ENCODE measurements around the gene POLR3H. TPM values are rescaled to one million over a fixed set of nuclear protein-coding genes. Genes with fewer than 3 reads are reported as not detected.

The POLR3H gene
- total and polyA plus RNA-seq, 10 donors, result 12.6 to 30.9 (median 19.3) TPM

DNA sequence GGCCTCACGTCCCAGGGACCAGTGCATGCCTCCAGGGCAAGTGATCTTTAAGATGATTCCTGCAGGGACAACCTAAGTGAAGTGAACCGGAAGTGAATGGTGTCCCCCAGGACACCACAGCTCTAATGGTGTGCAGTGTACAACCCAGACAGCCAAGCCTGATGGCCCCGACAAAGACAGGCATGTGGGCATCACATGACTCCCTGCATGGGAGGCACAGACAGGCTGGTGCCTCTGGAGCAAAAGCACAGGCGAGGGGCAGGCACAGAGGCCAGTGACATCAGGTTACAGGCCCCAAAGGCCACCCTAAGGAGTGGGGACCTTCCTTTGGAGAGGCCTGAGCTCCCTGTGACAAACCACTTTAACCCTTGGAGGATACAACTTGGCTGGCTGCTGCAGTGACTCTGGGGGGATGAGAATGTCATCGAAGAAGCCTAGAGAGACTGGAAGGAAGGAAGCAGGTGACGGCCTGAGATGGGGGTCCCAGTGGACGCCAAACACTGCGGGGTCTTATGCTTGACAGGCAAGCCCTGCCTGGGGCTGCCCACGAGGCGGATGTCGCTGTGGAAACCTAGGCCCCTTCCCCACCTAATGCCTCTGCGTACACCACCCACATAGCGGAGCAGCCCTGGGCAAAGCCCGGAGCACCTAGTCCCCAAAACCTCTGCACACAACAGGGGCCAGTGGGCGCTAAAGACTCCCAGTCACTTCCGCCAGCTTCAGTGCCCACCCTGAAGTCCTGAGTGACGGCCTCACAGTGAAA lies 12.4 kb downstream of the POLR3H start:
- peaks cover 0 to 15% (median 9%) of the 10 kb centered on the region in 6 donors for H3K4me1 ChIP-seq
- H3K27me3 ChIP-seq (replicated peaks in 1 of 7), result no peaks in the 10 kb centered on the region
- intact Hi-C loops (cut with DNase I; ENCODE audit: low total_unique reads), result no loop called here
- H3K4me3 ChIP-seq, result no peak overlapping the region
- H3K27ac ChIP-seq, result peak overlapping the region in 1 of 8 donors; percentile 53
- 88 to 94% (median 92%) methylated on average over 12 to 17 of the region's 17 CpGs for WGBS, 5 donors
- no peak for DNase-seq
- no peaks in the 10 kb centered on the region for H3K9me3 ChIP-seq
- TF ChIP-seq POLR2AphosphoS5 (IDR thresholded peaks at IDR 0.05) (no peak), POLR2A (IDR thresholded peaks at IDR 0.05) (no peak), CTCF (IDR thresholded peaks at IDR 0.05 in 8 of 11, conservative IDR thresholded peaks at IDR 0.05 in 3 of 11) (no peak)
- H3K36me3 ChIP-seq, result peaks cover 0 to 96% (median 62%) of the 10 kb centered on the region in 6 donors

DNA sequence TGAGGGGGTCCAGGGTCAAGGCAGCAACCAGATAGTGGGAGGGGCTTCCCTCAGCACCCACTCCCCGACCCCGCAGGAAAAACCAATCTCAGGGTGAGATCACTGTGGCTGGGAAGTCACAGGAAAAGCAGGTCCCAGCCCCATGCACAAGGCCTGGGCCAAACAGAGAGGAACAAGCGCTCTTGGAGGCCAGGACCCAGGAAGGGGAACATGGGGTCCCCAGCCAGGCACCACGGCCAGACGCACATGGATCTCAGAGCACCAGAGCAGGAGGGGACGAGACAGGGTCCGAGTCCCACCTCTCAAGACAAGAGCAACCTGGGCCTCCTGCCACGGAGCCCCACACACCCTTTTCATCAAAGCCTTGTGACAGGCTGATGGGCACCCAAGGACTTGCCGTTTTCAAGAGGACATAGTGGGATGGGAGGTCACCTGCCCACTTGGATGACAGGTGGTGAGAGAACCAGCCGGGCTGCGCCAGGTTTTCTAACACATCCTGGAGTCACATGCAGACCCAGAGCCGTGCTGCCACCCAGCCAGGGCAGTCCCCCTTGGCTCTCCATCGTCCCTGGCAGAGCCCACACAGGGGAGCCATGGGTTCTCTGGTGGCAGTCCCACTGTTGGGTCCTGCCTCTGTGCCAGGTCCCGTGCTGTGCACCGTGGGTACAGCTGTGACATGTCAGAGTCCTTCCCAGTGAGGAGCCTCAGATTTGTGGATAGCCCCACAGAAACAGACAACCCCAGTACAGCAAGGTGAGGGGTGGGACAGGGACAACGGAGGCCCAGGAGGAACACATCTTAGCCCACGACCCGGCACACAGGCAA lies 13.2 kb downstream of the POLR3H start:
- Histone ChIP-seq H3K27me3 (replicated peaks in 1 of 7) (no peaks in the 10 kb centered on the region), H3K36me3 (peaks cover 0 to 98% (median 70%) of the 10 kb centered on the region in 6 donors), H3K9me3 (no peaks in the 10 kb centered on the region), H3K4me3 (no peak overlapping the region), H3K27ac (peak overlapping the region in 5 of 8 donors; percentile 25 to 53 (median 36)), H3K4me1 (peaks cover 2 to 23% (median 14%) of the 10 kb centered on the region in 6 donors)
- TF ChIP-seq POLR2AphosphoS5 (IDR thresholded peaks at IDR 0.05) (peak in 2 of 3 donors; percentile 14 to 55), CTCF (IDR thresholded peaks at IDR 0.05 in 8 of 11, conservative IDR thresholded peaks at IDR 0.05 in 3 of 11) (no peak), POLR2A (IDR thresholded peaks at IDR 0.05) (no peak)
- no peak for DNase-seq
- intact Hi-C loops (cut with DNase I; ENCODE audit: low total_unique reads), result no loop called here
- 85 to 92% (median 88%) methylated on average over 16 to 18 of the region's 18 CpGs for WGBS, 5 donors

DNA sequence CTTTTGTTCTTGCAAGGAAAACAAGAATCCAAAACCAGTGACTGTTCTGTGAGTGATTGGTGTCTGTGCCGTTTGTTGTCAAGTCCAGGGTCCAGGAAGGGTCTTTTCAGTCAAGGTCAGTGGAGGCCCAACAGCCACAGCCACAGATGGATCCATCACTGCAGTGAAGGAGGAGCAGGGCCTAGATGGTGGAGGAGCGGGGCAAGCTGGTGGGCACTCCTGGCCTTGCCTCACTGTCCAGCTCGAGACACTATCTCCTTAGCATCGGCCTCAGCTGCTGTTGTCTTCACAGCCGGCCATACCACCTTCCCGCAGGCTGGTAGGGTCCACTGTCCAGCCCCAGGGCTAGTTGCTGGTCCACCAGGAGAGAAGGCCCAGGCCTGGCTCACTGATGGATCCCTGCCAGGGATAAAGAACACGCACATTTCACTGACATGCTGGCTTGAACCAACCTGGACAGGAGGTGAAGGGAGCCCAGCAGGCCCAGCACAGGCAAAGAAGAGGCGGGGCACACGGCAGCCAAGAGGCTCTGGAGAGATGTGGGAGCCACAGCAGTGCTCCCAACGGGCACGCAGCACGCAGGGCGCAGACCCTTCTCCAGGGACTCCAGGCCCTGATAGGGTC lies 15.2 kb downstream of the POLR3H start:
- H3K4me1 ChIP-seq, result peaks cover 20 to 43% (median 34%) of the 10 kb centered on the region in 6 donors
- intact Hi-C loops (cut with DNase I; ENCODE audit: low total_unique reads), result no loop called here
- no peak for TF ChIP-seq POLR2A (IDR thresholded peaks at IDR 0.05)
- peak in 2 of 3 donors; percentile 30 to 69 for TF ChIP-seq POLR2AphosphoS5 (IDR thresholded peaks at IDR 0.05)
- no peaks in the 10 kb centered on the region for H3K9me3 ChIP-seq
- H3K4me3 ChIP-seq, result no peak overlapping the region
- WGBS, 5 donors, result 85 to 95% (median 88%) methylated on average over 7 to 13 of the region's 13 CpGs
- no peak for DNase-seq
- H3K27me3 ChIP-seq (replicated peaks in 1 of 7), result no peaks in the 10 kb centered on the region
- peaks cover 0 to 100% (median 76%) of the 10 kb centered on the region in 6 donors for H3K36me3 ChIP-seq
- peak overlapping the region in 1 of 8 donors; percentile 5 for H3K27ac ChIP-seq

- Histone ChIP-seq H3K27me3 (replicated peaks in 1 of 7) (no peaks in the 10 kb centered on the region), H3K4me1 (peaks cover 24 to 46% (median 36%) of the 10 kb centered on the region in 6 donors), H3K9me3 (no peaks in the 10 kb centered on the region), H3K4me3 (no peak overlapping the region), H3K36me3 (peaks cover 0 to 100% (median 75%) of the 10 kb centered on the region in 6 donors), H3K27ac (peak overlapping the region in 1 of 8 donors; percentile 11)
- TF ChIP-seq POLR2A (IDR thresholded peaks at IDR 0.05), result no peak
- peak in 2 of 3 donors; percentile 24 to 66 for TF ChIP-seq POLR2AphosphoS5 (IDR thresholded peaks at IDR 0.05)
- no peak for TF ChIP-seq CTCF (IDR thresholded peaks at IDR 0.05 in 8 of 11, conservative IDR thresholded peaks at IDR 0.05 in 3 of 11)
- intact Hi-C loops (cut with DNase I; ENCODE audit: low total_unique reads), result no loop called here
- WGBS, 5 donors, result 78 to 88% (median 80%) methylated on average over 15 to 16 of the region's 16 CpGs
- no peak for DNase-seq
Observed at GRCh38 chr22:41528132-41528766, 16.0 kb downstream of the POLR3H start.
